HepG2 (cell line): ENCODE data around the gene KLF16. TPM values are rescaled to one million over a fixed set of nuclear protein-coding genes. Genes with fewer than 3 reads are reported as not detected.

Experiments used
- ATAC-seq: fragments of 200-7000 bp; cut with Tn5 transposase; 3 replicates; pipeline ENCODE4 v1.9.1; 2020; ENCODE audit warnings: mild to moderate bottlenecking, moderate library complexity
- BruUV-seq: library from RNA; stranded (reverse); fragments of 400-500 nt; replicated peaks from 2 replicates; lab custom pipeline; 2021; lab: Mats Ljungman, UMichigan
- CTCF ChIA-PET: fragments of 300-600 bp; formaldehyde crosslinking; extraction: SDS; loops from one replicate; lab custom pipeline; 2021; ENCODE audit warnings: low total read pairs, inconsistent platforms, low intra/inter-chr PET ratio; lab: Yijun Ruan, JAX
- POLR2A ChIA-PET: fragments of 350-600 bp; sonication (Branson Sonifier 250); formaldehyde crosslinking; loops from one replicate; lab custom pipeline; 2020; ENCODE audit warnings: antibody characterized with exemption, inconsistent platforms; lab: Yijun Ruan, JAX
- DNase-seq: peaks from one replicate; pipeline ENCODE4 v3.0.0-alpha.2; 2015; ENCODE audit warnings: low spot score
- FAIRE-seq: peaks from 3 replicates; lab custom pipeline; 2011; peaks lifted over from hg19 to GRCh38; lab: Jason Lieb, UNC
- H2AFZ ChIP-seq: one replicate; pipeline ENCODE4 v1.6.1; 2011; ENCODE audit warnings: low read length, inconsistent platforms
- H3K27ac ChIP-seq: fragments of 300-600 bp; 3 replicates; pipeline ENCODE4 v1.8.0; 2011; ENCODE audit warnings: mixed run types, mild to moderate bottlenecking, mixed read lengths, low read length, inconsistent platforms; ENCODE audit not compliant: insufficient read depth; ENCODE audit errors: extremely low read length
- H3K27me3 ChIP-seq, 2 experiments: fragments of 200-600 bp in 1 of 2; 2 replicates in 1 of 2; 3 replicates in 1 of 2; pipeline versions ENCODE4 v1.6.0 to v1.8.0; 2011; ENCODE audit warnings: low read length in 2 of 2, mild to moderate bottlenecking in 2 of 2, moderate library complexity in 2 of 2, inconsistent platforms in 1 of 2; ENCODE audit not compliant: insufficient read depth in 2 of 2, control insufficient read depth in 1 of 2
- H3K36me3 ChIP-seq, 2 experiments: fragments of 200-600 bp in 1 of 2; replicated peaks in 1 of 2; 2 replicates in 1 of 2; 3 replicates in 1 of 2; pipeline versions ENCODE4 v1.5.1 to v1.8.0; 2011; ENCODE audit warnings: low read length in 2 of 2, inconsistent platforms in 1 of 2; ENCODE audit not compliant: insufficient read depth in 2 of 2, control insufficient read depth in 1 of 2
- H3K4me1 ChIP-seq: 2 replicates; pipeline ENCODE4 v1.5.1; 2012; ENCODE audit warnings: low read length, inconsistent platforms; ENCODE audit not compliant: insufficient read depth
- H3K4me2 ChIP-seq: 2 replicates; pipeline ENCODE4 v1.6.0; 2011; ENCODE audit warnings: low read depth, low read length, inconsistent platforms
- H3K4me3 ChIP-seq, 3 experiments: fragments of 200-600 bp in 1 of 3; sonication (generic), shearing (Covaris generic) in 1 of 3; replicated peaks in 1 of 3; 2 replicates each; pipeline ENCODE4 v1.5.1; 2011 to 2016; ENCODE audit warnings: low read length in 3 of 3, inconsistent platforms in 2 of 3, low read depth in 2 of 3, mild to moderate bottlenecking in 2 of 3, control low read depth in 1 of 3, mixed read lengths in 1 of 3; ENCODE audit not compliant: insufficient read depth in 1 of 3
- H3K79me2 ChIP-seq: one replicate; pipeline ENCODE4 v1.6.1; 2011; ENCODE audit warnings: low read length, inconsistent platforms; ENCODE audit not compliant: insufficient read depth
- H3K9ac ChIP-seq: 2 replicates; pipeline ENCODE4 v1.6.0; 2011; ENCODE audit warnings: mild to moderate bottlenecking, low read depth, low read length, inconsistent platforms; ENCODE audit not compliant: insufficient read depth
- H3K9me3 ChIP-seq: 2 replicates; pipeline ENCODE4 v1.5.1; 2012; ENCODE audit warnings: mild to moderate bottlenecking, low read length
- H4K20me1 ChIP-seq: 2 replicates; pipeline ENCODE4 v1.6.0; 2011; ENCODE audit warnings: inconsistent platforms, mild to moderate bottlenecking, low read length, moderate library complexity; ENCODE audit not compliant: insufficient read depth
- AGO2 ChIP-seq: fragments of 200-400 bp; formaldehyde crosslinking; optimal IDR thresholded peaks from 2 replicates; pipeline ENCODE3; 2017; ENCODE audit warnings: mild to moderate bottlenecking, low read depth, low read length, moderate library complexity
- CBX1 ChIP-seq: IDR thresholded peaks from one replicate; pipeline ENCODE4 v1.6.1; 2016; ENCODE audit warnings: antibody characterized with exemption, low read depth
- NFYC ChIP-seq: IDR thresholded peaks from 2 replicates; pipeline ENCODE4 v1.6.1; 2016; ENCODE audit warnings: missing genetic modification reagents, missing compliant biosample characterization
- SMAD3 ChIP-seq: sonication (generic); formaldehyde crosslinking; IDR thresholded peaks from 2 replicates; pipeline ENCODE4 v1.4.0; 2020; ENCODE audit warnings: missing genetic modification reagents
- SP2 ChIP-seq: sonication (generic); formaldehyde crosslinking; IDR thresholded peaks from 2 replicates; pipeline ENCODE4 v1.5.1; 2020; ENCODE audit warnings: mild to moderate bottlenecking, missing genetic modification reagents
- TRIM24 ChIP-seq: sonication (generic); formaldehyde crosslinking; IDR thresholded peaks from 2 replicates; pipeline ENCODE4 v1.8.0; 2022; ENCODE audit warnings: mild to moderate bottlenecking, missing genetic modification reagents
- ZNF775 ChIP-seq: sonication (generic); formaldehyde crosslinking; IDR thresholded peaks from 2 replicates; pipeline ENCODE4 v1.4.0; 2020; ENCODE audit warnings: missing genetic modification reagents, mild to moderate bottlenecking, moderate library complexity, borderline replicate concordance
- WGBS: methylation state at CpG from one replicate; pipeline ENCODE4 v1.1.6; 2017; ENCODE audit warnings: low lambda C conversion rate; 5-methylcytosine and 5-hydroxymethylcytosine counted together
- in situ Hi-C: cut with HindIII; loops from 2 replicates; pipeline ENCODE4 v1.10.0; 2017; ENCODE audit warnings: low pct_unique_long_range_greater_than_20kb; ENCODE audit not compliant: extremely low pct_ligation_motif_present
- intact Hi-C: fragments of 100-400 bp; cut with micrococcal nuclease; formaldehyde crosslinking; loops from one replicate; pipeline ENCODE4 v1.10.0; 2022; ENCODE audit not compliant: unreplicated experiment
- polyA plus RNA-seq, 8 experiments: library from polyadenylated mRNA; depleted of rRNA in 3 of 8; stranded (reverse) in 7 of 8; unstranded in 1 of 8; fragments of >200 nt; fragmentation: Illumina TruSeq in 4 of 8; extraction: Trizol in 4 of 8; gene quantifications; 2 replicates each; pipeline versions ENCODE4 v1.2.1 to v1.2.3, GENCODE V29; 2011 to 2016; ENCODE audit warnings: low read depth in 4 of 8, missing spikeins in 1 of 8, mixed read lengths in 1 of 8; ENCODE audit not compliant: insufficient read depth in 1 of 8
- total RNA-seq, 5 experiments: library from RNA; depleted of rRNA; stranded (reverse); fragments of >200 nt; fragmentation: Illumina TruSeq; extraction: Trizol; gene quantifications; 2 replicates each; pipeline ENCODE4 v1.2.3, GENCODE V29; 2016; ENCODE audit warnings: low read depth in 1 of 5
- TF ChIP-seq, protein P1 (sequence below): sonication (generic); formaldehyde crosslinking; IDR thresholded peaks from 2 replicates; pipeline ENCODE4 v1.8.0; 2022; ENCODE audit warnings: missing genetic modification reagents, low read depth, mild to moderate bottlenecking, borderline replicate concordance

The KLF16 gene
- total and polyA plus RNA-seq, 2 of the 13 experiments (the other 11 are each of a cell fraction or from before 2014, with no cell fraction given) = 3.5 to 6.7 TPM

DNA sequence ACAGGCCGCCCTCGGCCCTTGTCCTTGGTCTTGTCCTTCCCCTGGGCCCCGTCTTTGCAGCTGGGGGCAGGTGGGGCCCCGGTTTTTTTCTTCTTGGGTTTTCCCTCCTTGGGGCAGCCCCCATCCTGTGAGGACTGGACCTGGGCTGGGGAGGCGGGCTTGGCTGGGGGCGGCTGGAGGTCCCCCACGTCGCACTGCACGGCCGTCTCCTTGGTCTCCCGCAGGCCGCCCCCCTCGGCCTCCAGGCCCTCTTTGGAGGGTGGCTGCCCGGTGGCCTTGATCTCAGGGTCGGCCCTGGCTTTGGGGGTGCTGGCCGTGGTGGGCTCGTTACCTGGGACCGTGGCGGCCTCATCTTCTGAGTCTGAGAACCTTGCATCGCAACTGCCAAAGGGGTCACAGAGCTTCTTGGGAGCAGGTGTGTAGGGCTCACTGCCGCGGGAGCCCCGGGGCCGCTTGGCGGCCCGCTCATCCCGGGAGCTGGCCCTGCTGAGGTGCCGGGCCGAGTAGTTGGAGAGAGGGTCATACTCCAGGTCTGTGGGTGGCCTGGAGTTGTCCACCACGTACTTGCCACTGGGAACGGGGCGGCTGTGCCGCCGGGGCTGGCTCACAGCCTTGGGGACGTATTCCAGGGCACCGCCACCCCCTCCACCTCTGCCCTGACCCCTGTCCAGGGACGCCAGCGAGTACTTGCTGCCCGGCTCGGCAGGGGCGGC, 35.7 kb downstream of the KLF16 start:
- TF ChIP-seq SP2 (CRISPR knock-in tag) (no peak), AGO2 (peak; percentile 6), TRIM24 (no peak), NFYC (CRISPR knock-in tag) (no peak), CBX1 (no peak), ZNF775 (CRISPR knock-in tag) (no peak), SMAD3 (no peak)
- TF ChIP-seq, protein P1, sequence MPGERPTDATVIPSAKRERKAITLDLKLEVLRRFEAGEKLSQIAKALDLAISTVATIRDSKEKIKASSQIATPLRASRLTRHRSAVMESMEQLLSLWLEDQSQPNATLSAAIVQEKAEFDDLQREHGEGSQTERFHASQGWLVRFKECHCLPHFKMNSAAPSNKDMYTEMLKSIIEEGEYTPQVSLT (CRISPR knock-in tag) = no peak
- no peaks in the 10 kb centered on the region for H3K4me1 ChIP-seq
- no peak for DNase-seq
- ATAC-seq = no peak; the same call in 2 of the 3 replicates
- in situ Hi-C loops (no loop called here), intact Hi-C loops (no loop called here)
- H3K4me3 ChIP-seq = no peak overlapping the region
- POLR2A ChIA-PET = interaction anchor here (2.1 kb wide), 1 partner anchor 11 kb away, joined by 6 read pairs; no protein-coding TSS in a partner anchor
- H3K27ac ChIP-seq = no peak overlapping the region
- no peak for FAIRE-seq
- no peaks in the 10 kb centered on the region for H3K27me3 ChIP-seq
- TSS peak; percentile 28 for BruUV-seq
- H3K36me3 ChIP-seq = peaks cover 11 to 28% of the 10 kb centered on the region in 2 experiments; a peak in 4 of 5 replicates
- 0 out of 2 replicates have a peak, but pooled peaks cover 3% of the 10 kb centered on the region for H4K20me1 ChIP-seq
- H3K9me3 ChIP-seq = no peaks in the 10 kb centered on the region
- H3K9ac ChIP-seq = no peak overlapping the region
- CTCF ChIA-PET = no interaction called here
- no peak overlapping the region for H2AFZ ChIP-seq
- no peaks in the 10 kb centered on the region for H3K79me2 ChIP-seq
- H3K4me2 ChIP-seq = no peak overlapping the region
- WGBS = 98% methylated on average over 20 of the region's 41 CpGs
